Epithelial cell of prostate (primary cell): ENCODE results near the gene C1D.
A peak's percentile ranks its signal among the peaks of the same experiment; 100 is the strongest.
"Not testable (repeated sequence)": the region's sequence is repeated elsewhere in the genome, so short reads cannot be mapped to it uniquely, and the experiment has no call there.

ENCODE experiments used
- DNase-seq: peaks from one replicate; pipeline ENCODE4 v3.0.0-alpha.2; 2011; ENCODE audit warnings: low read depth, low spot score
- H3K27ac ChIP-seq: fragments of 450-650 bp; 2 replicates; pipeline ENCODE4 v1.5.1; 2017; ENCODE audit warnings: mild to moderate bottlenecking

Gene C1D, protein sequence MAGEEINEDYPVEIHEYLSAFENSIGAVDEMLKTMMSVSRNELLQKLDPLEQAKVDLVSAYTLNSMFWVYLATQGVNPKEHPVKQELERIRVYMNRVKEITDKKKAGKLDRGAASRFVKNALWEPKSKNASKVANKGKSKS

DNA sequence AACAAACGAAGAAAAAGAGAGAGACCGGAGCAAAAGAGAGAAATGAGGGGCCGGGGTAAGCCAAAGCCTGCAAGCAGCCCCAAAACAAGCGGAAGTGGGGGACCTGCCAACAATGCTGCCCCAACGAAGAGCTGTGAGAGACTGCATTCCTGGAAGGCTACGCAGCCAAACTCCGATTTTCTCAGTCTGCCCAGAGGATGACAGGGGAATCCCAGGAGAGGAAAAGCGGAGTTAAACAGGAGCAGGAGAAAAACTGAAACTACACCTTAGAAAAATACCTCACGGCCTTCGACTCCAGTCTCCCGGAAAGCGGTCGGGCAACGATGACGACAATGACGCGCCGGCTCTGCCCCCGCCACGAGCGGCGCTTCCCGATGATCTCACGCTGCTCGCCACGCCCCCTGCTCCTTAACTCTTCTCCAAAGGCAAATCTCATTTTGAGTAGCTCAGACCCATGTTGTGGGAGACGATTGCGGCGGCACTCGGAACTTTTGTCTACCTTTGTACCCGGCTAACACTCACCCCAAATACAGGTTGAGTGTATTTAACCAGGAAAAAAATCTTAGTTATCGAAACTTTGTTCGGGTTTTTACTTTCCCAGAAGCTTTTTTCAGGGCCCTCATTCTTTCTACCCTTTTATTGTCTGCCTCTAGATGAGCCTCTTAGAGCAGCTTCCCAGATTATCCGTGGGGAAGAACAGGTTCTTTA lies at the start of gene C1D:
Gene C1D, minus strand, starts transcription at position 325 of the 708 bp plus-strand sequence. CDS start 15,694 bp downstream, outside the sequence.
- peak; percentile 60 for DNase-seq
- peak within 1 kb of the TSS; percentile 90 for H3K27ac ChIP-seq

DNA sequence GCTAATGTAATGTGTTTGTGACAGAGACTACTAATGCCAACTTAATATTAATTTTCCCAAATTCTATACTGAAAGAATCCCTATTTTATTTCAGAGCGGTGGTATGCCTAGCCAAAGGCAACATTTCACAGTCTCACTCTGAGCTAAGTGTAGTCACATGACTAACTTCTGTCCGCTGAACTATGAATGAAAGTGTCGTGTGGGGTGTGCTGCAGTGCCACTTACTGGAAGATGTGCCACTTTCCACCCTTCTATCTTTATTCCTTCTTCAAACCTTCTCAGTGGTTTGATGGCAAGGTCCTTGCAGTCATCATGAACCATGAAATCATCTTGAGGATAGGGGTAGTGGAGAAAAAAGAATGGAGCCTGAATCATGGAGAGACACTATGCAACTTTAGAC lies 47.3 kb upstream of the C1D start:
- DNase-seq, result no peak
- no peak overlapping the region for H3K27ac ChIP-seq

DNA sequence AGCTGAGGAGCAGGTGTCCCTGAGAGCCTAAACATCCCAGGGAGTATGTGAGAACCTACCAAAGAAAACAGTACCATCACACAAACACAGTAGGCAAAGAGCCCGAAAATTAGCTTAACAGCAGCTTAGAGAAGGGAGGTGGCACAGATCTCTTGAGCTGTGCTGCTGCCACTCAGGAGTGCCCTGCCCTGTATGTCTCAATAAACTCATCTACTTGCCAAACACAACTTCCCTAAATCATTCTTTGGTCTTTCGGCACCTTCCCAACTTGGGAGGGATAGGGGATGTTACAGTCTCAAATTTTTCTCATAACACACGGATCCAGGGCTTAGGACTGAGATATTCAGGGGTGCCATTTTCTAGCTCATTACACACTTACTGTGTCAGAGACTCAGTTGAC lies 45.3 kb upstream of the C1D start:
- no peak for DNase-seq
- no peak overlapping the region for H3K27ac ChIP-seq

DNA sequence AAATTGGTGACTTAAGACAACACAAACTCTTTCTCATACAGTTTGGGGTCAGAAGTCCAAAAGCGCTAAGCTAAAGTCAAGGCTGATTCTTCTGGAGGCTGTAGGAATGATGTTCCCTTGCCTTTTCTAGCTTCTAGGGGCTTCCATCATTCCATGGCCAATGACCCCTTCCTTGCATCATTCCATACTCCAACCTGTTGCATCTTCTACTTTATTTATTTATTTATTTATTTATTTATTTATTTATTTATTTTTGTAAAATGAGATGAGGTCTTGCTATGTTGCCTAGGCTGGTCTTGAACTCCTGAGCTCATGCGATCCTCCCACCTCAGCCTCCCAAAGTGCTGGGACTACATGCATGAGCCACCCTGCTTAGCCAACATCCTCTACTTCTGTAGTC lies 44.7 kb upstream of the C1D start:
- no peak overlapping the region for H3K27ac ChIP-seq
- no peak for DNase-seq

DNA sequence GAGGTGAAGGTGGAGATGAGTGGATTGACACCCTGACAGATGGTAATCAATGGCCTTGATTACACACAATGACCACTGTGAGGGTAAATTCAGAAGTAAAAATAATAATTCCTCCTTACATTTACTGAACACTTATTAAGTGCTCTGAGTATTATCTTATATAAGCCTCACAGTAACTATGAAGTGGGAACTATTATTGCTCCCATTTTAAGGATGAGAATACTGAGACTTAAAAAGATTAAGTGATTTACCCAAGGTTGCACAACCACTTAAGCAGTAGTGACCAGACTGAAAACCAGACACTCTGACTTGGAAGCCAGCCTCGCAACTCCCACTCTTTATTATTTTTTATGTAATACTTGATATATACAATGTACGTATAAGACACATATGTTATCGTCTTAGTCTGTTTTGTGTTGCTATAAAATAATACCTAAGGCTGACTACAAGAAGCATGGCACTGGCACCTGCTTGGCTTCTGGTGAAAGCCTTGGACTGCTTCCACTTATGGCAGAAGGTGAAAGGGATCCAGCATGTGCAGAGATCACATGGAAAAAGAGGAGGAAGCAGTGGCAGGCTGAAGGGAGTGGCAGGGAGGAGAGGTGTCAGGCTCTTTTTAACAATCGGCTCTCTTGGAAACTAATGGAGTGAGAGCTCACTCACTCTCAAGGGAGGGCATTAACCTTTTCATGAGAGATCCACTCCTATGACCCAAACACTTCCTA lies 41.5 kb upstream of the C1D start:
- H3K27ac ChIP-seq, result no peak overlapping the region
- DNase-seq, result no peak

DNA sequence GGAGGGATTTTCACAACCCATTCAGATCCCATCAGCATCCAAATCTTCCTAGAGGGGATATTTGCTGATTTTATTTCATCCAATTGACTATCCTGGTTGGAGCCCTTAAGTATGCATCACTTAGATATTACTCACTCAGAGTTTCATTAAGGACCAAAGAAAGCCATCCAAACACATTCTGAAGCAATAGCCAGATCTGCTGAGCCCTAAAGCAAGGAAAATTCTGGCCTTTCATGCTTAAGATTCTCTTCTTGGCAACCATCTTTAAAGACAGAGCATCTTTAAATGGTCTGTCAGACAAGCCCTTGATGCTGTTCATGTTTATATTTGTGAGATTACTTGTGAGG lies 40.9 kb upstream of the C1D start:
- H3K27ac ChIP-seq, result no peak overlapping the region
- DNase-seq, result no peak

DNA sequence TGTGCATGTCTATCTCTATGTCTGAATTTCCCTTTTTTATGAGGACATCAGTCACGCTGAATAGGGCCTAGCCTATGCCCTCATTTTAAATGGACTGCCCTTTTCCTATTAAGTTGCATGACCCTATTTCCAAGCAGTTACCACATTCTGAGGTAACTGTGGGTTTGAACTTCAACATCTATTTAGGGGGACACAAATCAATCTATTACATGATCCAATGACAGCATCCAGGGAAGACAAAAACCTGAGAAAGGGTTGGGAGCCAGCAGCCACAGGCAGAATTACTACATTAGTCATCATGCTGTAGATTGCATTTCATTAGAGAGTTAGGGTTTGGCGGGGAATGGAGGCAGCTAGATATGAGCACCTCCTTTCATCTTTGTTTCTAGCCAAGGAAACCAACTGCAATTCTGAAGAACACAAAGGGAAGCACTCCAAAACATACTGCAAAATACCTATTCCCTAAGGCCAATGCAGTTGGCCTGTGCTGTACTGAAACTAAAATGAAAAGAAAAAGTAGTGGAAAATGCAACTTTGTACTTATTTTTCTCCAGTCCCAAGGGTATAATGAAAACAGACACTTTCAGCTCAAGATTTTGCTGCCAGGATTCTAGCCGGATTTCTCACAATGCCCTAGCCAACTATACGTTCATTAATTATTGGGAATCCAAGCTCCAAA lies 40.4 kb upstream of the C1D start:
- no peak for DNase-seq
- H3K27ac ChIP-seq, result no peak overlapping the region

DNA sequence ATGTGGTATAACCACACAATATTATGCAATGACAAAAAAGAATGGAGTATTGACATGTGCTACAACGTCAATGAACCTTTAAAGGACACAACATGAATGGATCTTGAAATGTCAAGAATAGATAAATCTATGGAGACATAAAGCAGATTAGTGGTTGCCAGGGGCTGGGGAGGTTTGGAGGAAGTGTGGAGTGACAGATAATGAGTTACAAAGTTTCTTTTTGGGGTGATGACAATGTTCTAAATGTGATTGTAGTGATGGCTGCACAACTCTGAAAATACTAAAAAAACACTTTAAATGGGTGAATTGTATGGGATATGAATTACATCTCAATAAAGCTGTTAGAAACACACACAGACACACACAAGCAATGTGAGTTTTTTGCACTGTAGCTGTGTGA lies 37.4 kb upstream of the C1D start:
- H3K27ac ChIP-seq, result no peak overlapping the region
- DNase-seq, result no peak

DNA sequence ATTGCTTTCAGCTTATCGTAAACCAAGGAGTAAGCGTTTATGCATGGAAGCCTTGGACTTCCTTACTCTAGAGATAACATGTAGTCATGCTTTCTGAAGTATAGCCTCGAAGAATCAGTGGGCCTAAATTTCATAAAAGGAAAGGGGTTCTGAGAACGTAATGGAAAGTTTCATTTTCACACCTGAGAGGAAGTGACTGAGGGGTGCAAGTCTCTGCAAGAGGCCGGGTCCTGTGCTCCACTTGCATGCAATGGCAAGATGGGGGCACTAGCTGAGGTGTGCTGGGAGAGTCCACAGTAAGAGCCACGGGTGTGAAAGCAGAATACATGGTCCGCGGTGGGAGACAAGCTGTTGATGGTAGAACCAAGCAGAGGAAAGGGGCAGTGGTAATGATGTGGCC lies 36.5 kb upstream of the C1D start:
- H3K27ac ChIP-seq, result no peak overlapping the region
- DNase-seq, result no peak

DNA sequence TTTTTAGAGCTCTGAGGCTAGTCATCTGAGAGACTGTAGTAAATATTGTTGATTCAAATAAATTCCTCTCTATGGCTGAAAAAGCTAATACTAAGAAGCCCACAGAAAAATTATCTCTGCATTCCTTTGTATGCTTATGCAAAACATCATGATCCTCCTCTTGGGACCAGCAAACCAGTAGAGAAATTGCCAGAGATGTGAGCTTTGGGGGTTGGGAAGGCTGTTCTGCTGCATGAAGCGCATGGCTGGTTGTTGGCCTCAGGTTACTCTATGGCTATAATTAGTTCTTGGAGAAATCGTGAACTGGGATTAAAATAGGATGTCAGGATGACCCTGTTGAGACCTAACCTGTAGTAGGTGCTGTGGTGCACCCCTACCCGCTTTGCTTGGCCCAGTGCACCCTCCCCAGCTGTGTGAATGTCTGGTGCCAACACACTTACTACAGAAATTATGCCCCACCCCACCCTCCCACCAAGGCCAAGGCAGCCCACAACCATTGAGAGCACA lies 35.5 kb upstream of the C1D start:
- DNase-seq, result no peak
- H3K27ac ChIP-seq, result no peak overlapping the region

DNA sequence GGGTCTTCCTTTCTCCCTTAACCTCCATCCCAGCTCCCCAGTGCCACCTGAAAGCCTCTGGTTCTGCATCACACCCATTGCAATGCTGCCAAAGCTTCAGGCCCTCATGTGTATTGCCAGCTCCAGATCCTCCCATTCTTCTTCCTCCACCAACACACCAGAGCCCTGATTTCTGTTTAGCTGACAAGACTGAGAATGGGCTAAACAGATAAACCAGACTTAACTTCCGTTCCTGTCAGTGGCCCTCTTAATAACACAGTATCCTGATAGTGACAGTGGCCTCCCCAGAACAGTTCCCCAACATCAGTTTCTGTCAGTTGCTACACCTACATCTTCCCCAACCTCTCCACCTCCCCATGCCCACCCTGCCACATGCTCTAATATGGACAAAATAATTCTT lies 31.3 kb upstream of the C1D start:
- DNase-seq, result no peak
- no peak overlapping the region for H3K27ac ChIP-seq

DNA sequence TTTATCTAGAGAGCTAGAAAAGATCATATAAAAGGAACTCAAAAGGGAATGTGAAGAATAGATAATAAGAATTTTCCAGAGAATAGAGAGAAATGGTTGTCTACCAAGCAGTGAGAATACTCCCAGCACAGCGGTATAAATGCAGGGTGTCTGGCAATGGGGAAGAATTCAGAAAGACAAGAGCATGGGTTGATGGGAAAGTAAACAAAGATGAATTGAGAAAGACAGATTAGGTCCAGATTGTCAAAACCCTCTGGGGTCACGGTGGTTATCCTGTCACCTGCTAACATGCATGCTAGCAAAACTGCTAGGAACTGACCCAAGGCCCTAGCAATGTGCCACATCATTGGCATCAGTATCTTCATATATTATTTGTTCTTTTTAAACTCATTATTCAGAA lies 30.8 kb upstream of the C1D start:
- H3K27ac ChIP-seq, result no peak overlapping the region
- DNase-seq, result no peak

DNA sequence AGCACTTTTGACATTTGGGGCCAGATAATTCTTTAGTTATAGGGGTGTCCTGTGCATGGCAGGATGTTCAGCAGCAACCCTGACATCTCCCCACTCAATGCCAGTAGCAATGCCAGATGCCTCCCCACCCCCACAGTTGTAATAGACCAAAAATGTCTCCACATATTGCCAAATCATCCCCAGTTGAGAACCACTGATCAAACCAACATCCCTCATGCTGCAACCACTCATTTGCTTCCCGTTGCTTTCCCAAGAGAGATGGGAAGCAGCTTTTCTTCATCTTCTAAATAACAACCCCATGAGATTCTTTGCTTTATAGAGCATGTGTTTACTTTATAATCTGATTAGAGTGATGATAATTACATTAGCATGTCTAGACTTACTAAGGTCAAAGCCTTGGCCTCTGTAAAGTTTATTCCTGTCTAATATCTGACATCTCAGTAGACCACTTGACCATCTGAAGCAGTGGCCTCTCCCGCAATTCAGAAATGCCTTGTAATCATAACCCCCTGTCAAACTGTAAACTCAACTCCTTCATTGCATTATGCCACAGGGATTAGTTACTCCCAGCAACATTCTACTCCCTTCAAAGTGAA lies 28.7 kb upstream of the C1D start:
- DNase-seq, result no peak
- H3K27ac ChIP-seq, result no peak overlapping the region

DNA sequence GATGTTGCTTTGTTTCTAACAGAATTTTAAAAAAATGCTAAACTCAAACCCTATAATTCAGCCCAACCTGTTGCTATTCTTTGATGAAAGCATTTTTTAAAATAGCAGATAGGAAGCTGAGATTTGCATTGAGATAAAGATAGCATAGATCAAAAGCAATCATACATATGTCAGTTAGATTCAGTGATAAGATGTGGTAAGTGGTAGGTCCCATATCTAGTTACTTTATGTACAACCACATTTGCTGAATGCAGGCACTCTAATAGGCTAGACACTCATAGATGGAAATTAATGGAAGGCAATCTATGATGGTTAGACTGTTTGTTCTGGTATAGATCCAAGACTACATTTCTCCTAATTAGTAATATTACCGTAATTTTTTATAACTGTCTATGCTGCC lies 27.2 kb upstream of the C1D start:
- DNase-seq, result no peak
- no peak overlapping the region for H3K27ac ChIP-seq

DNA sequence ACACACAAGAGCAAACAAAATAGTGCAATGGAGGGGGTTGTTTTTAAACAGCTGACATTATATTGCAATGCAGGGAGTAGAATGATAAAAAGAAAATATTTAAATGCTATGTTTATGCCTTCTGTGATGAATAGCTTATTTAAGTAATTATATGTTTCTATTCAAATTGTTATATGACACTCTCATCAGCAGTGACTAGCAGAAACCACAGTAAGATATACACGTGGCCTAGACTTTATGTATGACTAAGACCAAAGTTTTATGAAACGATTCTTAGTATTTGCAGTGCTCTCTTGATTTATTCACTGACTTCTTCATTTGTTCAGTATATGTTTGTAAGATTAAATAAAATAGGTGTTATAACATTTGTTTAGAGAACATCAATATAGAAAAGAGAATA lies 26.1 kb upstream of the C1D start:
- H3K27ac ChIP-seq, result no peak overlapping the region
- no peak for DNase-seq

DNA sequence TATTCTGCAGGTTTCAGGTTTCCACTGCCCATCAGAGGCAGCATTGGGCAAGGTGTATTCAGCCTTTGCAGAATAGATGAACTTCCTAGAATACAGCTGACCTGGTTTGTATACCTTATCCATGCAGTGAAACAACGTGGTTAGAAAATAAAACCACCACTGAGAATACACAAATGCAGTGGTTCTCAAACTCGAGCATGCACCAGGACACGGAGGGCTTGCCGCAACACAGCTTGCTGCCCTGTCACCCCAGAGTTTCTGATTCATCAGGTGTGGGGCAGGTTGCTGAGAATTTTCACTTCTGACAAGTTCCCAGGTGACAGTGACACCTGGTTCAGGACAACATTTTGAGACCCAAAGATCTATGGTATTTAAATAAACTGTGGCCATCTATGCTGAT lies 23.4 kb upstream of the C1D start:
- H3K27ac ChIP-seq, result no peak overlapping the region
- DNase-seq, result no peak

DNA sequence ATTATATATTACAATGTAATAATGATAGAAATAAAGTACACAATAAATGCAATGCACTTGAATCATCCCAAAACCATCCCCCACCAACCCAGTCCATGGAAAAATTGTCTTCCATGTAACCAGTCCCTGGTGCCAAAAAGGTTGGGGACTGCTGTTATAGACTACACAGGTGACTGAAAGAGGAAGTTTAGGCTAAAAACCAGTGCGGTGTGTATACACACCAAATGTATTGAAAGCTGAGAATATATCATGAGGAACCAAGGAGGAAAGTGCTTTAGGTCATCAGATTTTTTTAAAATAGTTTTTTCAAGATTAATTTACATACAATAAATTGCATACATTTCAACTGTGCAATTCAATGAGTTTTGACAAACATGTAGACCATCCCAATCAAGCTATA lies 20.5 kb upstream of the C1D start:
- DNase-seq, result no peak
- H3K27ac ChIP-seq, result no peak overlapping the region

DNA sequence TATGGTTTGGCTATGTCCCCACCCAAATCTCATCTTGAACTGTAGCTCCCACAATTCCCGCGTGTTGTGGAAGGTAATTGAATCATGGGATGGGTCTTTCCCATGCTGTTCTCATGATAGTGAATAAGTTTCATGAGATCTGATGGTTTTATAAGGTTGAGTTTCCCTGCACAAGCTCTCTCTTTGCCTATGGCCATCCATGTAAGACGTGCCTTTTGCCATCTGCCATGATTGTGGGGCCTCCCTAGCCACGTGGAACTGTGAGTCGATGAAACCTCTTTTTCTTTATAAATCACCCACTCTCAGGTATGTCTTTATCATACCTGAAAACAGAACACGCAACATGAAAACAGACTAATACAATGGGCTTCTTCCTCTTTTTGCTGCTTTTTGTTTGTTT lies 11.2 kb upstream of the C1D start:
- DNase-seq, result no peak
- no peak overlapping the region for H3K27ac ChIP-seq

DNA sequence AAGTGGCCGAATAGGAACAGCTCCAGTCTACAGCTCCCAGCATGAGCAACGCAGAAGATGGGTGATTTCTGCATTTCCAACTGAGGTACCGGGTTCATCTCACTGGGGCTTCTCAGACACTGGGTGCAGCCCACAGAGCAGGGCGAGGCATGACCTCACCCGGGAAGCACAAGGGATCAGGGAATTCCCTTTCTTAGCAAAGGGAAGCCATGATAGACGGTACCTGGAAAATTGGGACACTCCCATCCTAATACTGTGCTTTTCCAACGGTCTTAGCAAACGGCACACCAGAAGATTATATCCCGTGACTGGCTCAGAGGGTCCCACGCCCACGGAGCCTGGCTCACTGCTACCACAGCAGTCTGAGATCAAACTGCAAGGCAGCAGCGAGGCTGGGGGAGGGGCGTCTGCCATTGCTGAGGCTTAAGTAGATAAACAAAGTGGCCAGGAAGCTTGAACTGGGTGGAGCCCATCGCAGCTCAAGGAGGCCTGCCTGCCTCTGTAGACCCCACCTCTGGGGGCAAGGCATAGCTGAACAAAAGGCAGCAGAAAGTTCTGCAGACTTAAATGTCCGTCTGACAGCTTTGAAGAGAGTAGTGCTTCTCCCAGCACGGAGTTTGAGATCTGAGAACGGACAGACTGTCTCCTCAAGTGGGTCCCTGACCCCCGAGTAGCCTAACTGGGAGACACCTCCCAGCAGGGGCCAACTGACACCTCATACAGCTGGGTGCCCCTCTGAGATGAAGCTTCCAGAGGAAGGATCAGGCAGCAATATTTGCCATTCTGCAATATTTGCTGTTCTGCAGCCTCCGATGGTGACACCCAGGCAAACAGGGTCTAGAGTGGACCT lies 1.2 kb upstream of the C1D start:
- not testable (repeated sequence) for H3K27ac ChIP-seq, DNase-seq

DNA sequence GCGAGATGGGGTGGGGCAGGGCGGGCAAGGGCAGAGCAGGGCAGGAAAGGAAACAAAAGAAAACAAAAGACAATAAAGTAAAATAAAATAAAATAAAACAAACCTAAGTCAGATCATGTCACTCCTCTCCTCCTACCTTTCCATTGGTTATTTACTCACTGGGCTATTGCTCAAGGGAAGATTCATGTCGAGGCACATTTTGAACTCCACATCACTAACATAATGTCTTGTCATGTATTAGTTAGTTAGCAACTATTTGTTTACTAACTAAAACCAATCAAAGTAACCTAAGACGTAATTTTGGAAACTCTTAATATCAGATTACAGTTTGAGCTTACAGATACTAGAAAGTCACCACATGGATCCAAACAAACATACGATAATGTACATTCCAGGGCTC lies 2.2 kb downstream of the C1D start:
- DNase-seq, result peak; percentile 74
- peak overlapping the region; percentile 90 for H3K27ac ChIP-seq
